Measurements from ENCODE around the gene INTS6.

Gene INTS6

GRCh38 chr13:51405176-51405575, 47.7 kb downstream of the INTS6 start:
- DNase-seq: no peak

GRCh38 chr13:51397262-51397941, 55.4 kb downstream of the INTS6 start:
- DNase-seq: no peak

- peak in 1 of 5 experiments; percentile 11 for DNase-seq
Observed at GRCh38 chr13:51396352-51396751, 56.5 kb downstream of the INTS6 start.

DNA sequence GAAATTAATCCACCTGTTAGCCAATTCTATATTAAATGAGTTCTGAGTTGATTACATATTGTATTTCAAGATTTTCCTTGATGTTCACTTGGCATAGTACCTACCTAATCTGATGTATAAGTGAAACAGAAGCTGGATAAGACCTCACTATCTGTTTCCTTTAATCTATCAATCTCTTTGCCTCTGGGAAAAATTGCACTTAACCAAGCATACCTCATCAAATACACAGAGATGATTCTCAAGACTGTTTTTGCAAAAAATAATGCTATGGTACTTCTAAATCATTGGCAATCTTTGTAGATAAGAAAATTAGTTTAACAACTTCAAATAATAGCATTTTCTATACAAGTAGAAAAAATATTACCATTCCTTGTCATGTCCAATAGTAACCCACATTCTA, 58.1 kb downstream of the INTS6 start:
- no peak for DNase-seq

- DNase-seq: peak in 1 of 5 experiments; percentile 2
Observed at GRCh38 chr13:51385114-51385513, 67.7 kb downstream of the INTS6 start.

GRCh38 chr13:51380269-51380668, 72.6 kb downstream of the INTS6 start:
- DNase-seq: no peak

- DNase-seq: no peak
Observed at GRCh38 chr13:51373451-51373850, 79.4 kb downstream of the INTS6 start.

GRCh38 chr13:51371768-51372399, 81.0 kb downstream of the INTS6 start:
- no peak for DNase-seq

DNA sequence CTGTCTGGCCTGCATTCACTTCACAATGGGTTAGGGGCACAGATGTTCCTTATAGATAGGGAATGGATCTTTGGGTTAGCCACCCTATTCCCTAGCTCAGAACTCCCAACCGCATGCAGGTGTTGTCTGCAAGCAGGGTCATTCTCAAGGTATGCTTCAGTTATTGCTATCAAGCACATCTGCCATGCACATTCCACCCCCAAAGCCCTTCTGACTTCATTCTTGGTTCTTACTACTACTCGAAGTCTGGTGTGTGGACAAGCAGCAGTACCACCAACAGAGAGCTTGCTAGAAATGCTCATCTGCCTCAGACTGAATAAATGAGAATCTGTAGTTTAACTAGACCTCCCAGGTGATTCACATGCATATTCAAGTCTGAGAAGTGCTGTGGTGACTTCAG, 82.0 kb downstream of the INTS6 start:
- DNase-seq: no peak

DNA sequence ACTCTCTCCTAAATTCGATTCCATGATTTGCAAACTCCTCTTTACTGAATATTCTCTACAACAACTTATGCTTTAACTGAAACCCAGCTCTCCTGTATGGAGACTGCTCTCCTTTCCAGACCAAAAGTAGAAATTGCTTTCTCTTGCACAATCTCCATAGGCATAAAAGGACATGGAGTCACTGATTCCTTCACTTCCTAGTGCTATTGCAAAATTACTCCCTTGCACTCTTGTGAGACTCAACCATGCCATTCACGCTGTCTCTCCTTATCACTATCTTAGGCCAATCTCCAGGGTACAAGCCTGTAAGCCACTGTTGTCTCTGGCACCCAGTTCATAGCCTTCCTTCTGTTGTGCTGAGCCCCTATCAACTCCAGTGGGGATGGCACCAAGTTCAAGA, 82.7 kb downstream of the INTS6 start:
- no peak for DNase-seq

DNA sequence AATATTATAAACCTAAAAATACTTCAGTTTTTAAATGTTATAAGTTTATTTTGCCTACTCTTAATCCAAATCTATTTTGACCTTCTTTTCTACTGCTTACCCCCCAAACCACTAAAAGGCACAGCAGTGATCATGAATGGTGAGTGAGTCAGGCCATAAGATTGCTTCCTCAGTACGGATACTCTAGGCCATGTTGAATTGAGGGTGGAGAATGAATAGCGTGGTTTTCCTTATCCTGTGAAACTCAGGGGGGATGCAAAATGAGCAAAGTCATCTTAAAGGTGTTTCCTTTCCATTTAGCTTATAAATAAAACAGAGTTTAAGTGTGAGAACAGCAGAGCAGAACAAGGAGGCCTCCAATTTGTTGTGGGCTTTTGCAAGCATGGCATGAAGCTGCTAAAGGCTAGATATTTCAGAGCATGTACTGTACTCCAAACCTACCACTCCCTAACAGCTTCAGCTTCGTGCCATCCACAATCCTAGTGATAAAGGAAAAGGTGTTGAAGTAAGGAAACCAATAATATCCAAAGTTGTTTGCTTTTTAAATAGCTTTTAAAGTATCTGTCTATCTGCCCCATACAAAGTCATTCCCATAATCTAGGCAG, 88.3 kb downstream of the INTS6 start:
- no peak for DNase-seq

DNA sequence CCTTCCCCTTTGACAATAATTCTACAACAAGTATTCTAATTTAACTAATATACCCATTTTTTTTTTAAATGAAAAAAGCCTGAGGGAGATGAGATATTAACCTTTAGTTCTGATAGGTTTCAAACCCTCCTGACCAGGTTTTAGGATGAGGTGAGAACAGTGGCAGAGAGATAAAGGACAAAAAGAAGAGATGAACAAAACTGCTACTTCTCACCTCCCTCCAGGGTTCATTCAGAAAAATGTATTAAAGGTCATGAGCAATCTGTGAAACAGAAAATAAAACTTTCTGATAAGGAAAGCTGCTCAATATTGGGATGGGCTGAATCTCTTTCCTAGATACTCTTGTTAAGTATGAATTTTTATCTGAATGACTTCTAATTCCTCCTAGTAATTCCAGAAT, 89.2 kb downstream of the INTS6 start:
- no peak for DNase-seq

- no peak for DNase-seq
Observed at GRCh38 chr13:51361106-51361505, 91.7 kb downstream of the INTS6 start.

- no peak for DNase-seq
Observed at GRCh38 chr13:51360489-51360888, 92.3 kb downstream of the INTS6 start.

- no peak for DNase-seq
Observed at GRCh38 chr13:51359352-51359751, 93.5 kb downstream of the INTS6 start.

GRCh38 chr13:51357928-51358595, 94.8 kb downstream of the INTS6 start:
- no peak for DNase-seq

DNA sequence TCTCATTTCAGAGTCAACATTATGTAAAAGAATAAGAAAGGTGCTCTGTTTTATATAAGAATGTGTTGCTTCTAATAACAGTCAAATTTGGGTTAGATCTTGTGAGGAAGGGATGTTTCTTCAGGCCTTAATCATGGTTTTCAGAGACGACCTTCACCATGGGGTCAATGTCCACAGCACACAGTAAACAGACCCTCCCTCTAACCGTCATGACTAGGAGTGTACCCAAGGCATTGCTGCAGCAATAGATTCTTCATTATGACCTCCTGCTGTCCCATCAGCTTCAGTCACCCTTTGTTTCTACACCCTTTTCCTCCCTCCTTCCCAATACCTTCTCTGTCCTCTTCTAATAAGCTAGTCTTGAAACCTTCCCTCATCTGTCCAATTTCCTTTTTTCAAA, 97.6 kb downstream of the INTS6 start:
- no peak for DNase-seq

GRCh38 chr13:51349016-51349415, 103.8 kb downstream of the INTS6 start:
- DNase-seq: no peak

DNA sequence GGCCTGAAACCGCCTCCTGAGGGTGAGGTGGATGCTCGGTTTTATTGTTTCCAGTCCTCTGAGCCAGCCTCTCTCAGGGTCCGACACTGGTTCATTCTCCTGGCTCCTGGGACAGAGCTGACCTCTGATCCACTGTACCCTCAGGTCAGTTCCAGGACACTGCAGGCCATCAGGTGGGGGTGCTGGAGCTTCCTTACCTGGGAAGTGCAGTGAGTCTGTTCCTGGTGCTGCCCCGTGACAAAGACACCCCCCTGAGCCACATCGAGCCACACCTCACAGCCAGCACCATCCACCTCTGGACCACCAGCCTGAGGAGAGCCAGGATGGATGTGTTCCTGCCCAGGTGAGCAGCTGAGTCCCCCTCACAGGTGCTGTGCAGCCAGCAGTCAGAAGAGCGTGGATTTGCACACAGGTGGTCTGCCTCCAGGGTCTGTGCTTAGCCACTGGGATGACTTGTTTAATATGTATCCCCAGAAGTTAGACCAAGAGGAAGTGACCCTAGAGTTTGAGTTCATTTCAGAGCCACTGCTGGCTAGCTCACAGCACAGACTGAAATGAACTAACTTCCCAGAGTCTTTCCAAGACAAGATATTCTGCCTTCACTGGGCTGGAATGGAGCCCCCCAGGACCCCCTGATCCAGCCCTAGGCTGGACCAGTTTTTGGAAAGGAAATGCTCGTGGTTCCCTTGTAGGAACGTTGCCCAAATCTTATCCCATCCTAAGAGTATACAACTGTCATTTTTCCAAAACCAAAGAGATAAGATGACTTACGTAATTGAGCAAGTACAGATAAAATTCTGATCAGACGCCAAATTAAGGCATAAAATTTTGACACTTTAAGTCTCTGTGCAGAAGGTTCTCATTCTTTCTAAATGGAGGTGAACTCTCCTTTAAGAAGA, 104.5 kb downstream of the INTS6 start:
- DNase-seq: no peak

GRCh38 chr13:51347099-51347498, 105.7 kb downstream of the INTS6 start:
- no peak for DNase-seq

GRCh38 chr13:51346397-51346796, 106.4 kb downstream of the INTS6 start:
- no peak for DNase-seq

DNA sequence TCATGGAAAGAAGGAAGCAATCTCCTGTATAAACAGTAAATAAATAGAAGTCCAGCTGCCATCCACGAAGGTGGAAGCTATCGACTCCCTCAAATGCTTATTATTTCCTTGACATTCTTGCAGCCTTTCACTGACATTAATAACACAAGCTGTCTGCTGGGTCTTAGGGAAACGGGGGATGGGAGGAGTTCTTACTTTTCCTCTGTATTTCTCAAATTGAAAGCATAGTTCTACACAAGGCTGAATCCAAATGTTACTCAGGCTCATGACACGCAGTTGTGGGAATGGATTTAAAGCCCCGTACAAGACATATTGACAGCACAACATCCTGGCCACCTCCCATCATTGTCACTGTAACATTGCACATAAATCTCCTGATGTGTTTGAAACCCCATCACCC, 109.4 kb downstream of the INTS6 start:
- DNase-seq: no peak

DNA sequence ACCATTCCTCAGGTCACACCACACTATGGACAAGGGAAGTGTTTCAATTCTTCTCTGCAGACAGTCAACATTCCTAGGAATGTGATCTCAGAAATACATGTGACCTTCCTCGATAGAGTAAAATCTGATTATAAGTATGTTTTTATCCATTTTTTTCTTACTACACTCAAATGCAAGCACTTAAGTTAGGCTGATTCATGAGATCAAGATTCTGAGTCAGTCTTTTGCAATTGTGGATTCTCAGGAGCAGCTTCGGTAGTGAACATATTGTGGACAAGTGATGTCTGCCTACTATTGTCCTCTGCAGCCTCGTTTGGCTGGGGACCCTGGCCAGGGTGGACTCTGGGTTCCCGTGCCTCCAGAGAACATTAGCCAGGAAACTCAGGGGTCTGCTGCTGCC, 110.1 kb downstream of the INTS6 start:
- DNase-seq: no peak

Data from T-helper 2 cell (primary cell).